Heart left ventricle (tissue), 16 donors: Measurements from ENCODE around the gene CCDC194. TPM values are rescaled to one million over a fixed set of nuclear protein-coding genes. Genes with fewer than 3 reads are reported as not detected.

ENCODE experiments used
- ATAC-seq, 4 donors: fragments of 200-7000 bp; cut with Tn5 transposase; one replicate each; pipeline ENCODE4 v1.9.1; 2020 to 2022; ENCODE audit warnings: moderate library complexity in 4 of 4, mild to moderate bottlenecking in 3 of 4, moderate number of reproducible peaks in 1 of 4
- DNase-seq, 5 donors: peaks; one replicate each; pipeline ENCODE4 v3.0.0-alpha.2; 2020
- H3K27ac ChIP-seq, 12 donors: fragments of 200-600 bp; sonication (generic) in 4 of 12; one replicate each; pipeline versions ENCODE4 v1.5.0 to v1.8.0; 2016 to 2022; ENCODE audit warnings: mild to moderate bottlenecking in 2 of 12
- H3K27me3 ChIP-seq, 9 donors: fragments of 200-600 bp; sonication (generic) in 2 of 9; one replicate each; pipeline versions ENCODE4 v1.5.1 to v1.8.0; 2016 to 2022; ENCODE audit warnings: mild to moderate bottlenecking in 3 of 9
- H3K36me3 ChIP-seq, 9 donors: fragments of 200-600 bp; sonication (generic) in 2 of 9; one replicate each; pipeline versions ENCODE4 v1.5.0 to v1.8.0; 2018 to 2022; ENCODE audit warnings: mild to moderate bottlenecking in 2 of 9
- H3K4me1 ChIP-seq, 12 donors: fragments of 200-600 bp; sonication (generic) in 4 of 12; one replicate each; pipeline versions ENCODE4 v1.5.0 to v1.8.0; 2016 to 2022; ENCODE audit warnings: mild to moderate bottlenecking in 3 of 12
- H3K4me3 ChIP-seq, 12 donors: fragments of 200-600 bp; sonication (generic) in 4 of 12; one replicate each; pipeline versions ENCODE4 v1.5.0 to v1.8.0; 2017 to 2022; ENCODE audit warnings: mild to moderate bottlenecking in 9 of 12, moderate library complexity in 4 of 12
- H3K9me3 ChIP-seq, 12 donors: fragments of 200-600 bp; sonication (generic) in 4 of 12; one replicate each; pipeline versions ENCODE4 v1.5.0 to v1.8.0; 2016 to 2022; ENCODE audit warnings: mild to moderate bottlenecking in 1 of 12
- CTCF ChIP-seq, 12 donors: fragments of 200-600 bp; sonication (generic) in 4 of 12; IDR thresholded peaks; one replicate each; pipeline versions ENCODE4 v1.5.0 to v1.8.0; 2018 to 2022; ENCODE audit warnings: antibody characterized with exemption in 12 of 12, mild to moderate bottlenecking in 5 of 12
- POLR2A ChIP-seq, 2 donors: fragments of 450-650 bp; IDR thresholded peaks; one replicate each; pipeline ENCODE4 v1.6.1; 2017; ENCODE audit warnings: antibody characterized with exemption in 2 of 2, mild to moderate bottlenecking in 2 of 2, moderate library complexity in 2 of 2
- WGBS, 4 donors: extraction: QIAGEN DNeasy Blood & Tissue Kit in 2 of 4; methylation state at CpG; one replicate each; pipeline versions ENCODE4 v1.1.5 to v1.1.7; 2013 to 2018; 5-methylcytosine and 5-hydroxymethylcytosine counted together
- intact Hi-C, 10 donors: fragments of 100-400 bp; cut with DNase I; formaldehyde crosslinking; loops; one replicate each; pipeline versions ENCODE4 v1.11.1 to v1.14.2; 2022
- polyA plus RNA-seq, 2 donors: library from polyadenylated mRNA; stranded (reverse); fragments of 200-250 nt; gene quantifications; one replicate each; pipeline ENCODE4 v1.2.3, GENCODE V29; 2013
- total RNA-seq, 9 donors: library from RNA; depleted of rRNA in 2 of 9; stranded (reverse); fragments of >200 nt in 2 of 9; fragmentation: NEBNext Ultra II Directional in 3 of 9; extraction: Animal tissue kit (Norgen Biotek cat#: 25700) in 3 of 9; gene quantifications; one replicate each; pipeline versions ENCODE4 v1.1.0 to v1.2.4, GENCODE V29; 2016 to 2023
- donor health status: ischemic (EF 13 %, LVEDD 7.1; RV severe dilation, severe dysfunction).
- donor health status: healthy with polysubstance abuse.
- donor health status: DM: no; HTN: yes; CAD: no.
- donor health status: DM: no; HTN: no; CAD: no.
- donor health status: ischemic (EF 25% LVEDD 6.9; RV normal size, moderate dysfunction).
- donor health status: ischemic (EF 25% LVEDD 5.7; RV mildly dilated, moderate dysfunction).
- donor health status: healthy.
- donor health status: DM: yes; HTN: yes; CAD: no.
- donor health status: ischemic (EF 35%, LVEDD 5.7; RV mildly dilated, moderate dysfunction).
- donor health status: nonischemic (EF 11% LVEDD 7.7; RV severe dilation, severe dysfunction).
- donor health status: DM: yes; HTN: yes; CAD: no.
- donor health status: PGD.
- donor health status: ischemic (EF 29% LVEDD 5.4; RV normal size, mild dysfunction).
- donor health status: nonischemic (EF 23%, LVEDD 6.1; RV moderate dilation, normal function).

Gene CCDC194
- total and polyA plus RNA-seq, 11 donors, result 0.23 to 0.53 (median 0.37) TPM; not detected in 8

- Histone ChIP-seq H3K9me3 (peaks cover 0 to 5% (median 0%) of the 10 kb centered on the region in 12 donors), H3K4me1 (no peaks in the 10 kb centered on the region), H3K27me3 (no peaks in the 10 kb centered on the region), H3K36me3 (peaks cover 0 to 4% (median 0%) of the 10 kb centered on the region in 9 donors), H3K4me3 (no peak overlapping the region), H3K27ac (no peak overlapping the region)
- no peak for TF ChIP-seq POLR2A (IDR thresholded peaks at IDR 0.05)
- no peak for TF ChIP-seq CTCF (IDR thresholded peaks at IDR 0.05)
- intact Hi-C loops, result no loop called here
- WGBS, 4 donors, result 95 to 97% (median 97%) methylated on average over 17 to 25 of the region's 25 CpGs
- ATAC-seq (no peak), DNase-seq (peak in 1 of 5 donors; percentile 37)
Measured at GRCh38 chr19:17436094-17436873, 42.3 kb upstream of the CCDC194 start.

- intact Hi-C loops, result no loop called here
- H3K36me3 ChIP-seq, result peaks cover 0 to 4% (median 0%) of the 10 kb centered on the region in 9 donors
- H3K9me3 ChIP-seq, result peaks cover 0 to 5% (median 0%) of the 10 kb centered on the region in 12 donors
- TF ChIP-seq POLR2A (IDR thresholded peaks at IDR 0.05), result no peak
- no peak for TF ChIP-seq CTCF (IDR thresholded peaks at IDR 0.05)
- WGBS, 4 donors, result 82 to 88% (median 85%) methylated on average over 7 of the region's 7 CpGs
- DNase-seq (peak in 1 of 5 donors; percentile 17), ATAC-seq (no peak)
- no peaks in the 10 kb centered on the region for H3K4me1 ChIP-seq
- H3K27ac ChIP-seq, result no peak overlapping the region
- H3K27me3 ChIP-seq, result no peaks in the 10 kb centered on the region
- H3K4me3 ChIP-seq, result no peak overlapping the region
Measured at GRCh38 chr19:17435218-17435617, 41.2 kb upstream of the CCDC194 start.

GRCh38 chr19:17431417-17431816, 37.4 kb upstream of the CCDC194 start:
- no peak overlapping the region for H3K27ac ChIP-seq
- no peak overlapping the region for H3K4me3 ChIP-seq
- TF ChIP-seq POLR2A (IDR thresholded peaks at IDR 0.05), result no peak
- no peak for TF ChIP-seq CTCF (IDR thresholded peaks at IDR 0.05)
- DNase-seq, result peak in 1 of 5 donors; percentile 3
- no peak for ATAC-seq
- no peaks in the 10 kb centered on the region for H3K4me1 ChIP-seq
- peaks cover 0 to 5% (median 0%) of the 10 kb centered on the region in 12 donors for H3K9me3 ChIP-seq
- 88 to 90% (median 89%) methylated on average over 7 of the region's 7 CpGs for WGBS, 4 donors
- intact Hi-C loops, result no loop called here
- no peaks in the 10 kb centered on the region for H3K27me3 ChIP-seq
- H3K36me3 ChIP-seq, result peaks cover 0 to 4% (median 0%) of the 10 kb centered on the region in 9 donors

- Histone ChIP-seq H3K4me1 (peaks cover 0 to 5% (median 0%) of the 10 kb centered on the region in 12 donors), H3K9me3 (no peaks in the 10 kb centered on the region), H3K4me3 (no peak overlapping the region), H3K27me3 (no peaks in the 10 kb centered on the region), H3K27ac (no peak overlapping the region), H3K36me3 (no peaks in the 10 kb centered on the region)
- DNase-seq (peak in 1 of 5 donors; percentile 41), ATAC-seq (no peak)
- WGBS, 4 donors, result 66 to 74% (median 69%) methylated on average over 16 to 17 of the region's 17 CpGs
- intact Hi-C loops, result no loop called here
- TF ChIP-seq POLR2A (IDR thresholded peaks at IDR 0.05) (no peak), CTCF (IDR thresholded peaks at IDR 0.05) (no peak)
Measured at GRCh38 chr19:17429641-17430113, 35.7 kb upstream of the CCDC194 start.
